Measurements from ENCODE around the gene ZDBF2.

DNA sequence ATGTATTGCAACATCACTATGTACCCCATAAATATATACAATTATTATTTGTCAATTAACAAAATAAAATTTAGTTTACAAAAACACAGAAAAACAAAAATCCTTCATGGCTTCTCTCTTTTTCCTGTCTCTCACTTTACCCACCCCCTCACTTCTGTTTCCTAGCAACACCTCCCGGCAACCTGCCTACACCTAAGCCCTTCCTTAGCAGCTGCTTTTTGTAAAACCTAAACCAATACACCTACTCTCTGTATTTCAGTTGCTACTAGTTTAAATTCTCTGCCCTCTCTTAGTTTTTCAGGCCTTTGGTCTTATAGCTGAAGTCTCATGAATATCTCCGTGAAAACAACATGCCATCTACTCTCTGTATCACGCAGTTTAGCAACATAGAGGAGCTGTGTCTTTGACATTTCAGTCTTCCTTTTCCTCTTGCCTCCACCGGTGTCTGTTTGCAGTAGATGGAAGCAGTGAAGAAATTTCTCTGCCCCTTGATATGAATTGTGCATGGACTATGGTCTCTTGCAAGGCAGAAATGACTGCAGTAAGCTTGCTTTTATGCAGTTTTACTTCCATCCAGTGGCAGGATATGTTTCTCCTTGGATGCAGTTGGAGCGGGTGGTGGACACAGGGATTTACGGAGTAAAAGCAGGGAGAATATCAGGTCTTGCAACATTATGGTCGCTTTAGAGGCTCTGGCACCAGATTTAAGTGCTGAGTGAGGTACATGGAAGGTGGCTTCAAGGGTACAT lies 42.0 kb upstream of the ZDBF2 start:
- TF ChIP-seq, protein P1, sequence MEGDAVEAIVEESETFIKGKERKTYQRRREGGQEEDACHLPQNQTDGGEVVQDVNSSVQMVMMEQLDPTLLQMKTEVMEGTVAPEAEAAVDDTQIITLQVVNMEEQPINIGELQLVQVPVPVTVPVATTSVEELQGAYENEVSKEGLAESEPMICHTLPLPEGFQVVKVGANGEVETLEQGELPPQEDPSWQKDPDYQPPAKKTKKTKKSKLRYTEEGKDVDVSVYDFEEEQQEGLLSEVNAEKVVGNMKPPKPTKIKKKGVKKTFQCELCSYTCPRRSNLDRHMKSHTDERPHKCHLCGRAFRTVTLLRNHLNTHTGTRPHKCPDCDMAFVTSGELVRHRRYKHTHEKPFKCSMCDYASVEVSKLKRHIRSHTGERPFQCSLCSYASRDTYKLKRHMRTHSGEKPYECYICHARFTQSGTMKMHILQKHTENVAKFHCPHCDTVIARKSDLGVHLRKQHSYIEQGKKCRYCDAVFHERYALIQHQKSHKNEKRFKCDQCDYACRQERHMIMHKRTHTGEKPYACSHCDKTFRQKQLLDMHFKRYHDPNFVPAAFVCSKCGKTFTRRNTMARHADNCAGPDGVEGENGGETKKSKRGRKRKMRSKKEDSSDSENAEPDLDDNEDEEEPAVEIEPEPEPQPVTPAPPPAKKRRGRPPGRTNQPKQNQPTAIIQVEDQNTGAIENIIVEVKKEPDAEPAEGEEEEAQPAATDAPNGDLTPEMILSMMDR (conservative IDR thresholded peaks at IDR 0.05 in 1 of 2, IDR thresholded peaks at IDR 0.05 in 1 of 2; ENCODE audit: low read depth in 1 of 2, low read length in 2 of 2), result no peak
- TF ChIP-seq EZH2 (IDR thresholded peaks at IDR 0.05; ENCODE audit: low read length, missing control alignments), result no peak

Data from fibroblast of lung (primary cell).